HepG2 (cell line): ENCODE data around the gene C2orf80. TPM values are rescaled to one million over a fixed set of nuclear protein-coding genes. Genes with fewer than 3 reads are reported as not detected.

ENCODE experiments used
- AGO1 ChIP-seq: fragments of 200-400 bp; formaldehyde crosslinking; IDR thresholded peaks from 2 replicates; pipeline ENCODE4 v1.6.1; 2017; ENCODE audit warnings: mild to moderate bottlenecking, low read depth, low read length, moderate library complexity; ENCODE audit not compliant: poor library complexity, severe bottlenecking
- BRD4 ChIP-seq: sonication (generic); formaldehyde crosslinking; IDR thresholded peaks from 2 replicates; pipeline ENCODE4 v1.4.0; 2020; ENCODE audit warnings: missing genetic modification reagents
- EP300 ChIP-seq, 3 experiments: sonication (generic) in 1 of 3; formaldehyde crosslinking in 1 of 3; IDR thresholded peaks; 2 replicates each; pipeline versions ENCODE4 v1.5.1 to v1.6.1; 2011 to 2020; ENCODE audit warnings: low read depth in 2 of 3, low read length in 2 of 3, borderline replicate concordance in 1 of 3, improper control_type of control experiment in 1 of 3, mild to moderate bottlenecking in 1 of 3, missing genetic modification reagents in 1 of 3, moderate library complexity in 1 of 3
- FOXC1 ChIP-seq: sonication (generic); formaldehyde crosslinking; IDR thresholded peaks from 2 replicates; pipeline ENCODE4 v1.8.0; 2022; ENCODE audit warnings: mild to moderate bottlenecking, missing genetic modification reagents, borderline replicate concordance
- KLF16 ChIP-seq, 2 experiments: sonication (generic) in 1 of 2; formaldehyde crosslinking in 1 of 2; IDR thresholded peaks; 2 replicates each; pipeline versions ENCODE4 v1.6.1 to v1.8.0; 2016 to 2023; ENCODE audit warnings: missing genetic modification reagents in 2 of 2, missing compliant biosample characterization in 1 of 2
- MED8 ChIP-seq: sonication (generic); formaldehyde crosslinking; IDR thresholded peaks from 2 replicates; pipeline ENCODE4 v1.8.1; 2023; ENCODE audit warnings: mild to moderate bottlenecking, missing genetic modification reagents; ENCODE audit not compliant: insufficient replicate concordance
- PCBP2 ChIP-seq: fragments of 200-400 bp; formaldehyde crosslinking; optimal IDR thresholded peaks from 2 replicates; pipeline ENCODE3; 2018; ENCODE audit warnings: low read length, low read depth; ENCODE audit not compliant: poor library complexity, severe bottlenecking
- PPARG ChIP-seq: conservative IDR thresholded peaks from 2 replicates; pipeline ENCODE4 v1.6.1; 2016; ENCODE audit warnings: missing biosample characterization, missing genetic modification reagents
- RFX1 ChIP-seq: fragments of 450-650 bp; IDR thresholded peaks from 2 replicates; pipeline ENCODE4 v1.6.1; 2017
- SMAD3 ChIP-seq: sonication (generic); formaldehyde crosslinking; IDR thresholded peaks from 2 replicates; pipeline ENCODE4 v1.4.0; 2020; ENCODE audit warnings: missing genetic modification reagents
- SMARCC2 ChIP-seq: fragments of 450-650 bp; IDR thresholded peaks from 2 replicates; pipeline ENCODE4 v1.6.1; 2017; ENCODE audit warnings: antibody characterized with exemption, mild to moderate bottlenecking
- SOX5 ChIP-seq: IDR thresholded peaks from 2 replicates; pipeline ENCODE4 v1.6.1; 2016; ENCODE audit warnings: borderline replicate concordance
- SRSF1 ChIP-seq: fragments of 200-400 bp; formaldehyde crosslinking; optimal IDR thresholded peaks from 2 replicates; pipeline ENCODE3; 2017; ENCODE audit warnings: mild to moderate bottlenecking, low read depth, low read length, moderate library complexity
- ZNF775 ChIP-seq: sonication (generic); formaldehyde crosslinking; IDR thresholded peaks from 2 replicates; pipeline ENCODE4 v1.4.0; 2020; ENCODE audit warnings: missing genetic modification reagents, mild to moderate bottlenecking, moderate library complexity, borderline replicate concordance
- polyA plus RNA-seq, 8 experiments: library from polyadenylated mRNA; depleted of rRNA in 3 of 8; stranded (reverse) in 7 of 8; unstranded in 1 of 8; fragments of >200 nt; fragmentation: Illumina TruSeq in 4 of 8; extraction: Trizol in 4 of 8; gene quantifications; 2 replicates each; pipeline versions ENCODE4 v1.2.1 to v1.2.3, GENCODE V29; 2011 to 2016; ENCODE audit warnings: low read depth in 4 of 8, missing spikeins in 1 of 8, mixed read lengths in 1 of 8; ENCODE audit not compliant: insufficient read depth in 1 of 8
- total RNA-seq, 5 experiments: library from RNA; depleted of rRNA; stranded (reverse); fragments of >200 nt; fragmentation: Illumina TruSeq; extraction: Trizol; gene quantifications; 2 replicates each; pipeline ENCODE4 v1.2.3, GENCODE V29; 2016; ENCODE audit warnings: low read depth in 1 of 5
- TF ChIP-seq, protein P1 (sequence below): sonication (generic); formaldehyde crosslinking; IDR thresholded peaks from 2 replicates; pipeline ENCODE4 v1.4.0; 2020; ENCODE audit warnings: mild to moderate bottlenecking, missing genetic modification reagents
- TF ChIP-seq, protein P2 (sequence below): sonication (generic); formaldehyde crosslinking; IDR thresholded peaks from 2 replicates; pipeline ENCODE4 v1.4.0; 2020; ENCODE audit warnings: missing genetic modification reagents
- TF ChIP-seq, protein P3 (sequence below), 2 experiments: sonication (generic) in 1 of 2; formaldehyde crosslinking in 1 of 2; IDR thresholded peaks; 2 replicates each; pipeline versions ENCODE4 v1.4.0 to v1.6.1; 2016 to 2020; ENCODE audit warnings: borderline replicate concordance in 1 of 2, low read depth in 1 of 2, mild to moderate bottlenecking in 1 of 2, missing genetic modification reagents in 1 of 2
- TF ChIP-seq, protein P4 (sequence below): sonication (generic); formaldehyde crosslinking; IDR thresholded peaks from 2 replicates; pipeline ENCODE4 v1.4.0; 2020; ENCODE audit warnings: mild to moderate bottlenecking, missing genetic modification reagents

The C2orf80 gene
- total and polyA plus RNA-seq, 2 of the 13 experiments (the other 11 are each of a cell fraction or from before 2014, with no cell fraction given): not detected

DNA sequence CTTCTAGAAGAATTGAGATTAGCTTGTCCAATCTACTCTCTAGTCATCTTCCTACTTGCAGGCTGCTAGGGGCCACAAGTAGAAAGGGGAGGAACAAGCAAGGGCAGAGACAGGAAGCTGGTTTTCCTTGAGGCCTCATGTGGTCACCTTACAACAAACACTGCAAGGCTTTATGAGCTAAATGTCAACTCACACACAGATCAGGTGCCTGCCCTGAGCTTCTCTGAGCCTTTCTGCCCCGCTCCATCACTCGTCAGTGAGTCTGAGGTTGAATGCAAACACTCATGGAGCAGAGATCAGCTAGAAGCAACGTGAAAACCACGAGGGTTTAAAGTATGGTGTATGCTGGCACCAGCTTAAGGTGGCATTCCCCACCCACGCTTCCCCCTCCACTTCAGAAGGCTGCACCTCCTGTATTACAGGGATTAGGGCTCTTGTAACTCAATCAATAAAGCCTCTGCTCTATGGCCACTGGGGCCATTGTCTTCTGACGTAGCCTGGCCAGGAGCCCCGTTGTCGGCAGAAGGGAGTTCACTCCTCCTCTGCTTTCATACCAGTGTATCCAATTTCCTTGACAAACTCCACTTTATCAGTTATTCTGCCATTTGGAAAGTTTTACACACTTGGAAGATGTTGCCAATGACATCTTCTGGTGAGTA is 54.8 kb downstream of the C2orf80 start (continued):
- TF ChIP-seq, protein P1, sequence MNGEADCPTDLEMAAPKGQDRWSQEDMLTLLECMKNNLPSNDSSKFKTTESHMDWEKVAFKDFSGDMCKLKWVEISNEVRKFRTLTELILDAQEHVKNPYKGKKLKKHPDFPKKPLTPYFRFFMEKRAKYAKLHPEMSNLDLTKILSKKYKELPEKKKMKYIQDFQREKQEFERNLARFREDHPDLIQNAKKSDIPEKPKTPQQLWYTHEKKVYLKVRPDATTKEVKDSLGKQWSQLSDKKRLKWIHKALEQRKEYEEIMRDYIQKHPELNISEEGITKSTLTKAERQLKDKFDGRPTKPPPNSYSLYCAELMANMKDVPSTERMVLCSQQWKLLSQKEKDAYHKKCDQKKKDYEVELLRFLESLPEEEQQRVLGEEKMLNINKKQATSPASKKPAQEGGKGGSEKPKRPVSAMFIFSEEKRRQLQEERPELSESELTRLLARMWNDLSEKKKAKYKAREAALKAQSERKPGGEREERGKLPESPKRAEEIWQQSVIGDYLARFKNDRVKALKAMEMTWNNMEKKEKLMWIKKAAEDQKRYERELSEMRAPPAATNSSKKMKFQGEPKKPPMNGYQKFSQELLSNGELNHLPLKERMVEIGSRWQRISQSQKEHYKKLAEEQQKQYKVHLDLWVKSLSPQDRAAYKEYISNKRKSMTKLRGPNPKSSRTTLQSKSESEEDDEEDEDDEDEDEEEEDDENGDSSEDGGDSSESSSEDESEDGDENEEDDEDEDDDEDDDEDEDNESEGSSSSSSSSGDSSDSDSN (CRISPR knock-in tag): no peak
- TF ChIP-seq SOX5 (CRISPR knock-in tag): peak; percentile 37; the same call in 1 of the 2 replicates
- TF ChIP-seq PPARG: no peak
- no peak for TF ChIP-seq ZNF775
- TF ChIP-seq AGO1: no peak
- TF ChIP-seq EP300 (IDR thresholded peaks at IDR 0.05; ENCODE audit: low read depth in 2 of 2, low read length in 2 of 2): peak in 1 of 2 experiments; percentile 46; a peak in 1 of 4 replicates
- no peak for TF ChIP-seq EP300 (CRISPR knock-in tag; IDR thresholded peaks at IDR 0.05; ENCODE audit: borderline replicate concordance)
- TF ChIP-seq, protein P2, sequence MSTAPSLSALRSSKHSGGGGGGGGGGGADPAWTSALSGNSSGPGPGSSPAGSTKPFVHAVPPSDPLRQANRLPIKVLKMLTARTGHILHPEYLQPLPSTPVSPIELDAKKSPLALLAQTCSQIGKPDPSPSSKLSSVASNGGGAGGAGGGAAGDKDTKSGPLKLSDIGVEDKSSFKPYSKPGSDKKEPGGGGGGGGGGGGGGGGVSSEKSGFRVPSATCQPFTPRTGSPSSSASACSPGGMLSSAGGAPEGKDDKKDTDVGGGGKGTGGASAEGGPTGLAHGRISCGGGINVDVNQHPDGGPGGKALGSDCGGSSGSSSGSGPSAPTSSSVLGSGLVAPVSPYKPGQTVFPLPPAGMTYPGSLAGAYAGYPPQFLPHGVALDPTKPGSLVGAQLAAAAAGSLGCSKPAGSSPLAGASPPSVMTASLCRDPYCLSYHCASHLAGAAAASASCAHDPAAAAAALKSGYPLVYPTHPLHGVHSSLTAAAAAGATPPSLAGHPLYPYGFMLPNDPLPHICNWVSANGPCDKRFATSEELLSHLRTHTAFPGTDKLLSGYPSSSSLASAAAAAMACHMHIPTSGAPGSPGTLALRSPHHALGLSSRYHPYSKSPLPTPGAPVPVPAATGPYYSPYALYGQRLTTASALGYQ: no peak
- no peak for TF ChIP-seq SRSF1
- TF ChIP-seq PCBP2: no peak
- TF ChIP-seq SMARCC2: no peak
- TF ChIP-seq, protein P3, sequence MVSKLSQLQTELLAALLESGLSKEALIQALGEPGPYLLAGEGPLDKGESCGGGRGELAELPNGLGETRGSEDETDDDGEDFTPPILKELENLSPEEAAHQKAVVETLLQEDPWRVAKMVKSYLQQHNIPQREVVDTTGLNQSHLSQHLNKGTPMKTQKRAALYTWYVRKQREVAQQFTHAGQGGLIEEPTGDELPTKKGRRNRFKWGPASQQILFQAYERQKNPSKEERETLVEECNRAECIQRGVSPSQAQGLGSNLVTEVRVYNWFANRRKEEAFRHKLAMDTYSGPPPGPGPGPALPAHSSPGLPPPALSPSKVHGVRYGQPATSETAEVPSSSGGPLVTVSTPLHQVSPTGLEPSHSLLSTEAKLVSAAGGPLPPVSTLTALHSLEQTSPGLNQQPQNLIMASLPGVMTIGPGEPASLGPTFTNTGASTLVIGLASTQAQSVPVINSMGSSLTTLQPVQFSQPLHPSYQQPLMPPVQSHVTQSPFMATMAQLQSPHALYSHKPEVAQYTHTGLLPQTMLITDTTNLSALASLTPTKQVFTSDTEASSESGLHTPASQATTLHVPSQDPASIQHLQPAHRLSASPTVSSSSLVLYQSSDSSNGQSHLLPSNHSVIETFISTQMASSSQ (IDR thresholded peaks at IDR 0.05; ENCODE audit: low read depth): no peak
- TF ChIP-seq, protein P3 (CRISPR knock-in tag; IDR thresholded peaks at IDR 0.05; ENCODE audit: borderline replicate concordance): peak; percentile 27; the same call in 1 of the 2 replicates
- no peak for TF ChIP-seq BRD4 (CRISPR knock-in tag)
- TF ChIP-seq MED8: no peak
- 0 out of 2 replicates have a peak, but pooled peaks have one; percentile 32 for TF ChIP-seq FOXC1 (CRISPR knock-in tag)
- no peak for TF ChIP-seq KLF16 (CRISPR knock-in tag; IDR thresholded peaks at IDR 0.05)
- no peak for TF ChIP-seq SMAD3 (CRISPR knock-in tag)
- TF ChIP-seq, protein P4, sequence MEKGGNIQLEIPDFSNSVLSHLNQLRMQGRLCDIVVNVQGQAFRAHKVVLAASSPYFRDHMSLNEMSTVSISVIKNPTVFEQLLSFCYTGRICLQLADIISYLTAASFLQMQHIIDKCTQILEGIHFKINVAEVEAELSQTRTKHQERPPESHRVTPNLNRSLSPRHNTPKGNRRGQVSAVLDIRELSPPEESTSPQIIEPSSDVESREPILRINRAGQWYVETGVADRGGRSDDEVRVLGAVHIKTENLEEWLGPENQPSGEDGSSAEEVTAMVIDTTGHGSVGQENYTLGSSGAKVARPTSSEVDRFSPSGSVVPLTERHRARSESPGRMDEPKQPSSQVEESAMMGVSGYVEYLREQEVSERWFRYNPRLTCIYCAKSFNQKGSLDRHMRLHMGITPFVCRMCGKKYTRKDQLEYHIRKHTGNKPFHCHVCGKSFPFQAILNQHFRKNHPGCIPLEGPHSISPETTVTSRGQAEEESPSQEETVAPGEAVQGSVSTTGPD (CRISPR knock-in tag): no peak
- TF ChIP-seq RFX1: no peak
